ENCODE results near the gene RHBDD3.

The RHBDD3 gene

GRCh38 chr22:29310863-29311339 is 43.1 kb upstream of the RHBDD3 start (continued):
- peak; percentile 67 for TF ChIP-seq KLF17 (tag by site-specific recombination; IDR thresholded peaks at IDR 0.05)
- TF ChIP-seq ZBTB7A (tag by site-specific recombination; IDR thresholded peaks at IDR 0.05; ENCODE audit: low read depth), result peak; percentile 40; the same call in 1 of the 2 replicates
- peak; percentile 80 for TF ChIP-seq KLF9 (tag by site-specific recombination; IDR thresholded peaks at IDR 0.05; ENCODE audit: low read depth)
- TF ChIP-seq, protein P1, sequence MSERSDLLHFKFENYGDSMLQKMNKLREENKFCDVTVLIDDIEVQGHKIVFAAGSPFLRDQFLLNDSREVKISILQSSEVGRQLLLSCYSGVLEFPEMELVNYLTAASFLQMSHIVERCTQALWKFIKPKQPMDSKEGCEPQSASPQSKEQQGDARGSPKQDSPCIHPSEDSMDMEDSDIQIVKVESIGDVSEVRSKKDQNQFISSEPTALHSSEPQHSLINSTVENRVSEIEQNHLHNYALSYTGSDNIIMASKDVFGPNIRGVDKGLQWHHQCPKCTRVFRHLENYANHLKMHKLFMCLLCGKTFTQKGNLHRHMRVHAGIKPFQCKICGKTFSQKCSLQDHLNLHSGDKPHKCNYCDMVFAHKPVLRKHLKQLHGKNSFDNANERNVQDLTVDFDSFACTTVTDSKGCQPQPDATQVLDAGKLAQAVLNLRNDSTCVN (tag by site-specific recombination; optimal IDR thresholded peaks at IDR 0.05), result peak; percentile 30
- TF ChIP-seq ZNF133 (tag by site-specific recombination; IDR thresholded peaks at IDR 0.05), result no peak
- TF ChIP-seq EGR2 (tag by site-specific recombination; IDR thresholded peaks at IDR 0.05; ENCODE audit: low read depth), result peak; percentile 63
- TF ChIP-seq ZNF544 (tag by site-specific recombination; IDR thresholded peaks at IDR 0.05), result no peak
- no peak for TF ChIP-seq ZNF658 (tag by site-specific recombination; IDR thresholded peaks at IDR 0.05)
- TF ChIP-seq GLIS1 (tag by site-specific recombination; IDR thresholded peaks at IDR 0.05), result peak; percentile 65
- TF ChIP-seq ZNF621 (tag by site-specific recombination; IDR thresholded peaks at IDR 0.05), result no peak
- no peak for TF ChIP-seq OSR2 (tag by site-specific recombination; IDR thresholded peaks at IDR 0.05)
- TF ChIP-seq, protein P2, sequence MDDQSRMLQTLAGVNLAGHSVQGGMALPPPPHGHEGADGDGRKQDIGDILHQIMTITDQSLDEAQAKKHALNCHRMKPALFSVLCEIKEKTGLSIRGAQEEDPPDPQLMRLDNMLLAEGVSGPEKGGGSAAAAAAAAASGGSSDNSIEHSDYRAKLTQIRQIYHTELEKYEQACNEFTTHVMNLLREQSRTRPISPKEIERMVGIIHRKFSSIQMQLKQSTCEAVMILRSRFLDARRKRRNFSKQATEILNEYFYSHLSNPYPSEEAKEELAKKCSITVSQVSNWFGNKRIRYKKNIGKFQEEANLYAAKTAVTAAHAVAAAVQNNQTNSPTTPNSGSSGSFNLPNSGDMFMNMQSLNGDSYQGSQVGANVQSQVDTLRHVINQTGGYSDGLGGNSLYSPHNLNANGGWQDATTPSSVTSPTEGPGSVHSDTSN (CRISPR knock-in tag; IDR thresholded peaks at IDR 0.05), result no peak
- peak; percentile 48 for TF ChIP-seq ZBTB17 (tag by site-specific recombination; IDR thresholded peaks at IDR 0.05)
- no peak for TF ChIP-seq ZNF701 (tag by site-specific recombination; IDR thresholded peaks at IDR 0.05)
- no peak for TF ChIP-seq HOXD13 (CRISPR knock-in tag; IDR thresholded peaks at IDR 0.05; ENCODE audit: borderline replicate concordance)
- TF ChIP-seq ZNF558 (tag by site-specific recombination; IDR thresholded peaks at IDR 0.05), result no peak
- TF ChIP-seq ZNF785 (tag by site-specific recombination; IDR thresholded peaks at IDR 0.05), result no peak
- no peak for TF ChIP-seq SALL2 (tag by site-specific recombination; IDR thresholded peaks at IDR 0.05; ENCODE audit: borderline replicate concordance)
- TF ChIP-seq GLIS2 (tag by site-specific recombination; IDR thresholded peaks at IDR 0.05), result peak; percentile 76
- TF ChIP-seq ZNF146 (tag by site-specific recombination; IDR thresholded peaks at IDR 0.05), result no peak
- TF ChIP-seq ZSCAN18 (tag by site-specific recombination; IDR thresholded peaks at IDR 0.05), result no peak
- TF ChIP-seq ZBTB8A (tag by site-specific recombination; IDR thresholded peaks at IDR 0.05), result 0 out of 2 replicates have a peak, but pooled peaks have one; percentile 14
- peak; percentile 92 for TF ChIP-seq IKZF3 (tag by site-specific recombination; IDR thresholded peaks at IDR 0.05)
- no peak for TF ChIP-seq ZNF169 (tag by site-specific recombination; IDR thresholded peaks at IDR 0.05)
- TF ChIP-seq KLF16 (tag by site-specific recombination; IDR thresholded peaks at IDR 0.05), result peak; percentile 46; the same call in 1 of the 2 replicates
- no peak for TF ChIP-seq ZNF19 (tag by site-specific recombination; IDR thresholded peaks at IDR 0.05; ENCODE audit: low read depth)
- TF ChIP-seq ATF2 (tag by site-specific recombination; IDR thresholded peaks at IDR 0.05; ENCODE audit: low read depth), result no peak
- TF ChIP-seq MYNN (tag by site-specific recombination; IDR thresholded peaks at IDR 0.05; ENCODE audit: borderline replicate concordance), result no peak
- no peak for TF ChIP-seq HOXA7 (CRISPR knock-in tag; IDR thresholded peaks at IDR 0.05; ENCODE audit: borderline replicate concordance)
- TF ChIP-seq ZNF768 (tag by site-specific recombination; IDR thresholded peaks at IDR 0.05), result no peak
- no peak for TF ChIP-seq ZNF670 (tag by site-specific recombination; IDR thresholded peaks at IDR 0.05; ENCODE audit: low read depth)
- TF ChIP-seq ZNF555 (tag by site-specific recombination; conservative IDR thresholded peaks at IDR 0.05), result no peak
- TF ChIP-seq ZNF140 (tag by site-specific recombination; IDR thresholded peaks at IDR 0.05), result no peak
- peak; percentile 68; the same call in 1 of the 2 replicates for TF ChIP-seq KLF8 (tag by site-specific recombination; IDR thresholded peaks at IDR 0.05)
- TF ChIP-seq ZNF211 (tag by site-specific recombination; IDR thresholded peaks at IDR 0.05; ENCODE audit: low read depth), result no peak

Data from HEK293 (cell line).